ENCODE results near the gene PARP4.

DNA sequence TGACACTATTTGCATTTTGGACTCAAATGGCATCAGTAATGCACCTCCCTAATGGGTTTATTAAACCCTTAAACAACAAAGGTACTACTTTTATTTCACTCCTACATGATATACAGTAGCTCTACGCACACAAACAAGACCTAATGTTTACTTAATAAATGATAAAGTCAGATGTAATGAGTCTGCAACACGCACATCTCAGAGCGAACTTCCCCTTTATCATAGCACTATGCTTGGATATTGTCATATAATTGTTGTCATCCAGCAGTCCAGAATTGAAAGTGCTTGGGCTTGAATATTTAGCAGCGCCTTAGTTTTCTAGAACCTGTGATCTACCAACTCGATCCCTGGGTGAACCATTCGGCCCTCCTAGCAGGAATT lies 772 bp downstream of the PARP4 start:
- TF ChIP-seq POLR2A (IDR thresholded peaks at IDR 0.05; ENCODE audit: low read depth, low read length) = no peak
- TF ChIP-seq RAD21 (IDR thresholded peaks at IDR 0.05; ENCODE audit: low read length) = no peak
- no peak for TF ChIP-seq CEBPB (IDR thresholded peaks at IDR 0.05; ENCODE audit: low read depth, low read length)
- TF ChIP-seq, protein P1, sequence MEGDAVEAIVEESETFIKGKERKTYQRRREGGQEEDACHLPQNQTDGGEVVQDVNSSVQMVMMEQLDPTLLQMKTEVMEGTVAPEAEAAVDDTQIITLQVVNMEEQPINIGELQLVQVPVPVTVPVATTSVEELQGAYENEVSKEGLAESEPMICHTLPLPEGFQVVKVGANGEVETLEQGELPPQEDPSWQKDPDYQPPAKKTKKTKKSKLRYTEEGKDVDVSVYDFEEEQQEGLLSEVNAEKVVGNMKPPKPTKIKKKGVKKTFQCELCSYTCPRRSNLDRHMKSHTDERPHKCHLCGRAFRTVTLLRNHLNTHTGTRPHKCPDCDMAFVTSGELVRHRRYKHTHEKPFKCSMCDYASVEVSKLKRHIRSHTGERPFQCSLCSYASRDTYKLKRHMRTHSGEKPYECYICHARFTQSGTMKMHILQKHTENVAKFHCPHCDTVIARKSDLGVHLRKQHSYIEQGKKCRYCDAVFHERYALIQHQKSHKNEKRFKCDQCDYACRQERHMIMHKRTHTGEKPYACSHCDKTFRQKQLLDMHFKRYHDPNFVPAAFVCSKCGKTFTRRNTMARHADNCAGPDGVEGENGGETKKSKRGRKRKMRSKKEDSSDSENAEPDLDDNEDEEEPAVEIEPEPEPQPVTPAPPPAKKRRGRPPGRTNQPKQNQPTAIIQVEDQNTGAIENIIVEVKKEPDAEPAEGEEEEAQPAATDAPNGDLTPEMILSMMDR (conservative IDR thresholded peaks at IDR 0.05; ENCODE audit: low read depth, low read length) = no peak

Measured in IMR-90 (cell line).